ENCODE measurements around the gene NUAK2. TPM values are rescaled to one million over a fixed set of nuclear protein-coding genes. Genes with fewer than 3 reads are reported as not detected.

NUAK2 gene
- total and polyA plus RNA-seq, 2 of the 4 experiments (the other 2 are of a cell fraction), result 7.2 to 17.6 TPM

DNA sequence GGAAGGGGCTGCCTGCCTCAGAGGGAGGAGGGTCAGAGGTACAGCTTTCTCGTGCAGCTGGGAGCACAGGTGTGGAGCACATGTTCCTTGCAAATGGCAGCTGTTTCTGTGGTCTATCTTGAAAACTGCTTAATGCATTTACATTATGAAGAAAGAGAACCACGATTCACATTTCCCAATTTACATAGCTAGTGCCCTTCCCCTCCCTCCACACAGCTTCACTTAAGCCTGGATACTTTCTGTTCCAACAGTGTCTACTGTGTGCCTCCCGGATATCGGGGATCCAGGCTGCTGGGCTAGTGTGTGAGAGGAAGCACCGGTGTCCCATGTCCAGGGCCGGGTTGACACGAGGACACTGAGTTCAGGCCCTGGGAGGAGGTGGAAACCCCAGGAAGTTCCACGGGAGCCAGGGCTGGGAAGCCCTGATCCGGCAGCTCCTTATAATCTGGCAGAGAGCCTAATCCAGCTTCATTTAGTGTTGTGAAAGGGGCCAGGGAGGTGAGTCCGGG lies 62.2 kb downstream of the NUAK2 start:
- H2BK5ac ChIP-seq (ENCODE audit: low read depth, low read length, poor library complexity, severe bottlenecking), result no peak overlapping the region
- peak overlapping the region; percentile 73 for H2AK5ac ChIP-seq (ENCODE audit: low read depth, low read length)
- 77% methylated on average over 5 of the region's 10 CpGs; no CpG with 5 or more reads in 1 of the 2 experiments for WGBS, 2 experiments (ENCODE audit: extremely low coverage in 2 of 2, insufficient read length in 1 of 2)
- H2BK120ac ChIP-seq (ENCODE audit: low read depth, low read length), result peak overlapping the region; percentile 50; the same call in 1 of the 2 replicates
- H3K4me2 ChIP-seq (ENCODE audit: low read depth, low read length), result no peak overlapping the region
- H3K27me3 ChIP-seq (ENCODE audit: control insufficient read depth, insufficient read depth, low read length), result no peaks in the 10 kb centered on the region
- peak; percentile 54 for DNase-seq
- H3K14ac ChIP-seq (replicated peaks; ENCODE audit: low read depth, low read length), result 0 out of 2 replicates have a peak overlapping the region, but pooled peaks have one; percentile 25
- H2BK20ac ChIP-seq (ENCODE audit: low read depth, low read length), result peak overlapping the region; percentile 47; the same call in 1 of the 2 replicates
- peak overlapping the region; percentile 73 for H3K4ac ChIP-seq (ENCODE audit: low read depth, low read length)
- ATAC-seq (ENCODE audit: low read depth), result no peak
- H3K9me3 ChIP-seq (ENCODE audit: control insufficient read depth, insufficient read depth, low read length), result no peaks in the 10 kb centered on the region
- peaks cover 26% of the 10 kb centered on the region for H3K4me1 ChIP-seq (ENCODE audit: control insufficient read depth, insufficient read depth, low read length)
- no peak overlapping the region for H3K4me3 ChIP-seq (ENCODE audit: insufficient read depth, low read depth, low read length)
- intact Hi-C loops (cut with micrococcal nuclease), result no loop called here
- H2BK15ac ChIP-seq (ENCODE audit: low read depth, low read length), result no peak overlapping the region; the same call in 2 of the 3 replicates
- H3K9me1 ChIP-seq (ENCODE audit: insufficient read depth, low read length), result peaks cover 31% of the 10 kb centered on the region
- H3K18ac ChIP-seq (ENCODE audit: low read depth, low read length), result peak overlapping the region; percentile 51; the same call in 1 of the 2 replicates
- no peak overlapping the region for H3K27ac ChIP-seq (ENCODE audit: insufficient read depth, low read length)
- ChIA-PET POLR2A (ENCODE audit: unreplicated experiment) (interaction anchor here (0.6 kb wide), 1 partner anchor 54 kb away, joined by 3 read pairs; no protein-coding TSS in a partner anchor), CTCF (interaction anchor here (0.8 to 1.9 kb wide), 3 partner anchors 14 to 269 kb away, joined by 3 to 6 read pairs (median 5); no protein-coding TSS in a partner anchor)
- dilution Hi-C loops (cut with HindIII; ENCODE audit: low sequenced_read_pairs, unreplicated experiment), result no loop called here
- H3K56ac ChIP-seq (ENCODE audit: extremely low read depth, insufficient read depth, low read length), result no peak overlapping the region
- no peaks in the 10 kb centered on the region for H4K20me1 ChIP-seq (ENCODE audit: insufficient read depth, low read length)
- peaks cover 0 to 20% of the 10 kb centered on the region in 2 experiments; a peak in 2 of 4 replicates for H3K79me1 ChIP-seq (ENCODE audit: low read depth in 1 of 2, low read length in 2 of 2)
- H3K36me3 ChIP-seq (ENCODE audit: control insufficient read depth, insufficient read depth, low read length), result no peaks in the 10 kb centered on the region
- H3K23ac ChIP-seq (ENCODE audit: low read depth, low read length), result no peak overlapping the region
- no peak overlapping the region for H3K9ac ChIP-seq (ENCODE audit: low read depth, low read length)
- H4K91ac ChIP-seq (ENCODE audit: insufficient read depth, low read depth, low read length), result no peak overlapping the region
- BruUV-seq (replicated peaks), result no TSS peak
- H2AK9ac ChIP-seq (replicated peaks; ENCODE audit: low read depth, low read length, poor library complexity), result peak overlapping the region; percentile 52
- no peak overlapping the region for H4K5ac ChIP-seq (ENCODE audit: low read depth, low read length)
- peak overlapping the region; percentile 64 for H2AFZ ChIP-seq (replicated peaks; ENCODE audit: low read length, poor library complexity)
- in situ Hi-C loops (cut with MboI; ENCODE audit: low sequenced_read_pairs), result loop anchor here (5.0 to 25.0 kb wide), 2 partner anchors 282 to 447 kb away; no protein-coding TSS in a partner anchor
- H4K8ac ChIP-seq (ENCODE audit: low read depth in 2 of 2, low read length in 2 of 2), result peak overlapping the region in 1 of 2 experiments; percentile 35; a peak in 1 of 4 replicates
- TF ChIP-seq RAD21 (IDR thresholded peaks at IDR 0.05; ENCODE audit: low read length), result no peak
- no peak for TF ChIP-seq MAFK (IDR thresholded peaks at IDR 0.05; ENCODE audit: low read depth, low read length)
- TF ChIP-seq CEBPB (IDR thresholded peaks at IDR 0.05; ENCODE audit: low read depth, low read length), result no peak
- TF ChIP-seq MAZ (IDR thresholded peaks at IDR 0.05; ENCODE audit: borderline replicate concordance, low read depth, low read length), result no peak
- no peak for TF ChIP-seq RFX5 (IDR thresholded peaks at IDR 0.05; ENCODE audit: low read depth, low read length)
- TF ChIP-seq POLR2A (IDR thresholded peaks at IDR 0.05; ENCODE audit: low read depth, low read length), result no peak
- TF ChIP-seq BHLHE40 (IDR thresholded peaks at IDR 0.05; ENCODE audit: low read depth, low read length), result no peak
- TF ChIP-seq, protein P1, sequence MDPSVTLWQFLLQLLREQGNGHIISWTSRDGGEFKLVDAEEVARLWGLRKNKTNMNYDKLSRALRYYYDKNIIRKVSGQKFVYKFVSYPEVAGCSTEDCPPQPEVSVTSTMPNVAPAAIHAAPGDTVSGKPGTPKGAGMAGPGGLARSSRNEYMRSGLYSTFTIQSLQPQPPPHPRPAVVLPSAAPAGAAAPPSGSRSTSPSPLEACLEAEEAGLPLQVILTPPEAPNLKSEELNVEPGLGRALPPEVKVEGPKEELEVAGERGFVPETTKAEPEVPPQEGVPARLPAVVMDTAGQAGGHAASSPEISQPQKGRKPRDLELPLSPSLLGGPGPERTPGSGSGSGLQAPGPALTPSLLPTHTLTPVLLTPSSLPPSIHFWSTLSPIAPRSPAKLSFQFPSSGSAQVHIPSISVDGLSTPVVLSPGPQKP (IDR thresholded peaks at IDR 0.05; ENCODE audit: borderline replicate concordance, low read depth, low read length), result no peak
- TF ChIP-seq SMC3 (IDR thresholded peaks at IDR 0.05; ENCODE audit: low read depth, low read length), result no peak
- TF ChIP-seq MXI1 (IDR thresholded peaks at IDR 0.05; ENCODE audit: borderline replicate concordance, low read depth, low read length), result no peak
- no peak for TF ChIP-seq RCOR1 (IDR thresholded peaks at IDR 0.05; ENCODE audit: insufficient replicate concordance, low read length)
- no peak for TF ChIP-seq CHD1 (IDR thresholded peaks at IDR 0.05; ENCODE audit: low read depth, low read length)
- no peak for TF ChIP-seq USF2 (IDR thresholded peaks at IDR 0.05; ENCODE audit: low read depth, low read length)
- no peak for TF ChIP-seq NFE2L2 (IDR thresholded peaks at IDR 0.05; ENCODE audit: low read depth, low read length)
- TF ChIP-seq FOS (IDR thresholded peaks at IDR 0.05; ENCODE audit: low read depth, low read length), result no peak
